ENCODE results near the gene CTIF.

CTIF gene

GRCh38 chr18:48551100-48551499 is 12.3 kb downstream of the CTIF start:
- TF ChIP-seq MAX (IDR thresholded peaks at IDR 0.05) (no peak), TEAD4 (IDR thresholded peaks at IDR 0.05) (no peak), YY1 (IDR thresholded peaks at IDR 0.05; ENCODE audit: low read depth) (no peak), RAD21 (IDR thresholded peaks at IDR 0.05; ENCODE audit: low read depth) (no peak), USF1 (IDR thresholded peaks at IDR 0.05) (no peak), CEBPB (IDR thresholded peaks at IDR 0.05) (no peak), REST (IDR thresholded peaks at IDR 0.05; ENCODE audit: low read depth) (no peak), FOXM1 (IDR thresholded peaks at IDR 0.05; ENCODE audit: borderline replicate concordance, low read depth) (no peak), EGR1 (IDR thresholded peaks at IDR 0.05) (no peak), TAF1 (IDR thresholded peaks at IDR 0.05; ENCODE audit: low read depth) (no peak), ZBTB7A (IDR thresholded peaks at IDR 0.05; ENCODE audit: low read depth) (no peak), TCF12 (IDR thresholded peaks at IDR 0.05; ENCODE audit: low read depth) (no peak), EP300 (IDR thresholded peaks at IDR 0.05; ENCODE audit: borderline replicate concordance) (no peak), CREB1 (IDR thresholded peaks at IDR 0.05; ENCODE audit: low read depth) (no peak), NFIC (IDR thresholded peaks at IDR 0.05) (no peak)

GRCh38 chr18:48552130-48552529 is 13.3 kb downstream of the CTIF start:
- TF ChIP-seq YY1 (IDR thresholded peaks at IDR 0.05; ENCODE audit: low read depth), result no peak
- TF ChIP-seq EP300 (IDR thresholded peaks at IDR 0.05; ENCODE audit: borderline replicate concordance), result no peak
- TF ChIP-seq USF1 (IDR thresholded peaks at IDR 0.05), result no peak
- no peak for TF ChIP-seq EGR1 (IDR thresholded peaks at IDR 0.05)
- TF ChIP-seq REST (IDR thresholded peaks at IDR 0.05; ENCODE audit: low read depth), result no peak
- TF ChIP-seq CEBPB (IDR thresholded peaks at IDR 0.05), result no peak
- TF ChIP-seq FOXM1 (IDR thresholded peaks at IDR 0.05; ENCODE audit: borderline replicate concordance, low read depth), result no peak
- TF ChIP-seq TAF1 (IDR thresholded peaks at IDR 0.05; ENCODE audit: low read depth), result no peak
- no peak for TF ChIP-seq TCF12 (IDR thresholded peaks at IDR 0.05; ENCODE audit: low read depth)
- no peak for TF ChIP-seq TEAD4 (IDR thresholded peaks at IDR 0.05)
- TF ChIP-seq CREB1 (IDR thresholded peaks at IDR 0.05; ENCODE audit: low read depth), result no peak
- TF ChIP-seq ZBTB7A (IDR thresholded peaks at IDR 0.05; ENCODE audit: low read depth), result no peak
- TF ChIP-seq RAD21 (IDR thresholded peaks at IDR 0.05; ENCODE audit: low read depth), result no peak
- TF ChIP-seq MAX (IDR thresholded peaks at IDR 0.05), result no peak

GRCh38 chr18:48553236-48553635 is 14.4 kb downstream of the CTIF start:
- TF ChIP-seq MAX (IDR thresholded peaks at IDR 0.05) (no peak), YY1 (IDR thresholded peaks at IDR 0.05; ENCODE audit: low read depth) (no peak), CEBPB (IDR thresholded peaks at IDR 0.05) (no peak), FOXM1 (IDR thresholded peaks at IDR 0.05; ENCODE audit: borderline replicate concordance, low read depth) (no peak), USF1 (IDR thresholded peaks at IDR 0.05) (no peak), NFIC (IDR thresholded peaks at IDR 0.05) (no peak), REST (IDR thresholded peaks at IDR 0.05; ENCODE audit: low read depth) (no peak), ZBTB7A (IDR thresholded peaks at IDR 0.05; ENCODE audit: low read depth) (no peak), TCF12 (IDR thresholded peaks at IDR 0.05; ENCODE audit: low read depth) (no peak), TAF1 (IDR thresholded peaks at IDR 0.05; ENCODE audit: low read depth) (no peak)
